SH-SY5Y (cell line): ENCODE measurements around the gene TSLP.

Experiments used
- GATA2 ChIP-seq: IDR thresholded peaks from 2 replicates; pipeline ENCODE4 v1.6.1; 2011; ENCODE audit warnings: mild to moderate bottlenecking, low read depth, low read length
- GATA3 ChIP-seq: IDR thresholded peaks from 2 replicates; pipeline ENCODE4 v1.6.1; 2011; ENCODE audit warnings: low read depth, mild to moderate bottlenecking, low read length, moderate library complexity

GRCh38 chr5:111095982-111096381, 24.5 kb downstream of the TSLP start:
- no peak for TF ChIP-seq GATA3
- no peak for TF ChIP-seq GATA2
